ENCODE data around the gene RAI1.

Gene RAI1

GRCh38 chr17:17729620-17730249, 48.5 kb downstream of the RAI1 start:
- Histone ChIP-seq H3K4me1 (peaks cover 9% of the 10 kb centered on the region), H3K79me2 (peaks cover 92% of the 10 kb centered on the region), H2AFZ (no peak overlapping the region), H3K36me3 (ENCODE audit: control insufficient read depth, insufficient read depth, low read length) (no peaks in the 10 kb centered on the region), H3K9me3 (ENCODE audit: control insufficient read depth, low read length) (no peaks in the 10 kb centered on the region), H3K27me3 (ENCODE audit: control insufficient read depth, insufficient read depth, low read length) (no peaks in the 10 kb centered on the region), H3K27ac (no peak overlapping the region), H3K9ac (no peak overlapping the region), H3K4me2 (ENCODE audit: low read length) (no peak overlapping the region), H3K4me3 (ENCODE audit: low read depth, low read length) (no peak overlapping the region)
- TF ChIP-seq CTCF (IDR thresholded peaks at IDR 0.05): peak; percentile 77

- H3K27me3 ChIP-seq (ENCODE audit: control insufficient read depth, insufficient read depth, low read length): no peaks in the 10 kb centered on the region
- no peak overlapping the region for H3K4me3 ChIP-seq (ENCODE audit: low read depth, low read length)
- H2AFZ ChIP-seq: no peak overlapping the region
- peaks cover 8% of the 10 kb centered on the region for H3K4me1 ChIP-seq
- H3K9ac ChIP-seq: no peak overlapping the region
- H3K9me3 ChIP-seq (ENCODE audit: control insufficient read depth, low read length): no peaks in the 10 kb centered on the region
- H3K79me2 ChIP-seq: peaks cover 88% of the 10 kb centered on the region
- no peak overlapping the region for H3K4me2 ChIP-seq (ENCODE audit: low read length)
- H3K27ac ChIP-seq: no peak overlapping the region
- H3K36me3 ChIP-seq (ENCODE audit: control insufficient read depth, insufficient read depth, low read length): no peaks in the 10 kb centered on the region
- TF ChIP-seq CTCF (IDR thresholded peaks at IDR 0.05): no peak
Observed at GRCh38 chr17:17730250-17730935, 49.1 kb downstream of the RAI1 start.

- Histone ChIP-seq H3K9ac (no peak overlapping the region), H3K79me2 (peaks cover 86% of the 10 kb centered on the region), H3K27ac (no peak overlapping the region), H3K4me2 (ENCODE audit: low read length) (no peak overlapping the region), H3K27me3 (ENCODE audit: control insufficient read depth, insufficient read depth, low read length) (no peaks in the 10 kb centered on the region), H3K4me3 (ENCODE audit: low read depth, low read length) (no peak overlapping the region), H3K36me3 (ENCODE audit: control insufficient read depth, insufficient read depth, low read length) (no peaks in the 10 kb centered on the region), H3K4me1 (peaks cover 6% of the 10 kb centered on the region), H2AFZ (no peak overlapping the region), H3K9me3 (ENCODE audit: control insufficient read depth, low read length) (no peaks in the 10 kb centered on the region)
- no peak for TF ChIP-seq CTCF (IDR thresholded peaks at IDR 0.05)
Observed at GRCh38 chr17:17732444-17732843, 51.2 kb downstream of the RAI1 start.

GRCh38 chr17:17732892-17733670, 51.8 kb downstream of the RAI1 start:
- Histone ChIP-seq H3K4me3 (ENCODE audit: low read depth, low read length) (no peak overlapping the region), H3K27ac (no peak overlapping the region), H3K27me3 (ENCODE audit: control insufficient read depth, insufficient read depth, low read length) (no peaks in the 10 kb centered on the region), H2AFZ (no peak overlapping the region), H3K9me3 (ENCODE audit: control insufficient read depth, low read length) (no peaks in the 10 kb centered on the region), H3K79me2 (peaks cover 86% of the 10 kb centered on the region), H3K4me1 (peaks cover 6% of the 10 kb centered on the region), H3K9ac (no peak overlapping the region), H3K36me3 (ENCODE audit: control insufficient read depth, insufficient read depth, low read length) (no peaks in the 10 kb centered on the region), H3K4me2 (ENCODE audit: low read length) (no peak overlapping the region)
- TF ChIP-seq CTCF (IDR thresholded peaks at IDR 0.05): no peak
